ENCODE data around the gene FOXK1.

Gene FOXK1

GRCh38 chr7:4753598-4754432 lies 71.7 kb downstream of the FOXK1 start:
- H3K27ac ChIP-seq (ENCODE audit: poor library complexity, severe bottlenecking) = no peak overlapping the region
- no peak overlapping the region for H3K4me3 ChIP-seq (ENCODE audit: severe bottlenecking)
- H3K27me3 ChIP-seq (ENCODE audit: insufficient read depth, poor library complexity, severe bottlenecking) = no peaks in the 10 kb centered on the region
- H3K9me3 ChIP-seq (ENCODE audit: severe bottlenecking) = no peaks in the 10 kb centered on the region
- H3K4me1 ChIP-seq (ENCODE audit: insufficient read depth, poor library complexity, severe bottlenecking) = no peaks in the 10 kb centered on the region
- peak; percentile 88 for TF ChIP-seq CTCF (IDR thresholded peaks at IDR 0.05; ENCODE audit: poor library complexity, severe bottlenecking)
- DNase-seq (ENCODE audit: low spot score) (no peak), ATAC-seq (ENCODE audit: low read depth) (peak; percentile 92)
- peaks cover 57% of the 10 kb centered on the region for H3K36me3 ChIP-seq (ENCODE audit: low read depth)

GRCh38 chr7:4754433-4755010 lies 72.4 kb downstream of the FOXK1 start:
- no peak for TF ChIP-seq CTCF (IDR thresholded peaks at IDR 0.05; ENCODE audit: poor library complexity, severe bottlenecking)
- no peak for DNase-seq (ENCODE audit: low spot score)
- Histone ChIP-seq H3K27me3 (ENCODE audit: insufficient read depth, poor library complexity, severe bottlenecking) (no peaks in the 10 kb centered on the region), H3K27ac (ENCODE audit: poor library complexity, severe bottlenecking) (no peak overlapping the region), H3K4me1 (ENCODE audit: insufficient read depth, poor library complexity, severe bottlenecking) (no peaks in the 10 kb centered on the region), H3K36me3 (ENCODE audit: low read depth) (peaks cover 60% of the 10 kb centered on the region), H3K4me3 (ENCODE audit: severe bottlenecking) (no peak overlapping the region), H3K9me3 (ENCODE audit: severe bottlenecking) (no peaks in the 10 kb centered on the region)
- no peak for ATAC-seq (ENCODE audit: low read depth)

GRCh38 chr7:4755045-4755444 lies 73.0 kb downstream of the FOXK1 start:
- DNase-seq (ENCODE audit: low spot score) (no peak), ATAC-seq (ENCODE audit: low read depth) (no peak)
- peaks cover 66% of the 10 kb centered on the region for H3K36me3 ChIP-seq (ENCODE audit: low read depth)
- no peak for TF ChIP-seq CTCF (IDR thresholded peaks at IDR 0.05; ENCODE audit: poor library complexity, severe bottlenecking)
- no peaks in the 10 kb centered on the region for H3K9me3 ChIP-seq (ENCODE audit: severe bottlenecking)
- no peak overlapping the region for H3K27ac ChIP-seq (ENCODE audit: poor library complexity, severe bottlenecking)
- no peaks in the 10 kb centered on the region for H3K27me3 ChIP-seq (ENCODE audit: insufficient read depth, poor library complexity, severe bottlenecking)
- no peaks in the 10 kb centered on the region for H3K4me1 ChIP-seq (ENCODE audit: insufficient read depth, poor library complexity, severe bottlenecking)
- H3K4me3 ChIP-seq (ENCODE audit: severe bottlenecking) = no peak overlapping the region

- H3K4me3 ChIP-seq (ENCODE audit: severe bottlenecking) = no peak overlapping the region
- no peaks in the 10 kb centered on the region for H3K4me1 ChIP-seq (ENCODE audit: insufficient read depth, poor library complexity, severe bottlenecking)
- H3K9me3 ChIP-seq (ENCODE audit: severe bottlenecking) = no peaks in the 10 kb centered on the region
- no peak for TF ChIP-seq CTCF (IDR thresholded peaks at IDR 0.05; ENCODE audit: poor library complexity, severe bottlenecking)
- DNase-seq (ENCODE audit: low spot score) (no peak), ATAC-seq (ENCODE audit: low read depth) (no peak)
- H3K27ac ChIP-seq (ENCODE audit: poor library complexity, severe bottlenecking) = no peak overlapping the region
- peaks cover 82% of the 10 kb centered on the region for H3K36me3 ChIP-seq (ENCODE audit: low read depth)
- no peaks in the 10 kb centered on the region for H3K27me3 ChIP-seq (ENCODE audit: insufficient read depth, poor library complexity, severe bottlenecking)
These were observed 76.0 kb downstream of the FOXK1 start for GRCh38 chr7:4758111-4758510.

- Histone ChIP-seq H3K4me1 (ENCODE audit: insufficient read depth, poor library complexity, severe bottlenecking) (no peaks in the 10 kb centered on the region), H3K36me3 (ENCODE audit: low read depth) (peaks cover 89% of the 10 kb centered on the region), H3K27ac (ENCODE audit: poor library complexity, severe bottlenecking) (no peak overlapping the region), H3K4me3 (ENCODE audit: severe bottlenecking) (no peak overlapping the region), H3K9me3 (ENCODE audit: severe bottlenecking) (no peaks in the 10 kb centered on the region), H3K27me3 (ENCODE audit: insufficient read depth, poor library complexity, severe bottlenecking) (no peaks in the 10 kb centered on the region)
- DNase-seq (ENCODE audit: low spot score) = no peak
- ATAC-seq (ENCODE audit: low read depth) = no peak
- no peak for TF ChIP-seq CTCF (IDR thresholded peaks at IDR 0.05; ENCODE audit: poor library complexity, severe bottlenecking)
These were observed 76.7 kb downstream of the FOXK1 start for GRCh38 chr7:4758791-4759190.
